ENCODE data around the gene HOXA11. TPM values are rescaled to one million over a fixed set of nuclear protein-coding genes. Genes with fewer than 3 reads are reported as not detected.

Gene HOXA11
- total RNA-seq, 4 donors from 2014 or later = 0.34 to 1.2 (median 0.95) TPM; not detected in 1

DNA sequence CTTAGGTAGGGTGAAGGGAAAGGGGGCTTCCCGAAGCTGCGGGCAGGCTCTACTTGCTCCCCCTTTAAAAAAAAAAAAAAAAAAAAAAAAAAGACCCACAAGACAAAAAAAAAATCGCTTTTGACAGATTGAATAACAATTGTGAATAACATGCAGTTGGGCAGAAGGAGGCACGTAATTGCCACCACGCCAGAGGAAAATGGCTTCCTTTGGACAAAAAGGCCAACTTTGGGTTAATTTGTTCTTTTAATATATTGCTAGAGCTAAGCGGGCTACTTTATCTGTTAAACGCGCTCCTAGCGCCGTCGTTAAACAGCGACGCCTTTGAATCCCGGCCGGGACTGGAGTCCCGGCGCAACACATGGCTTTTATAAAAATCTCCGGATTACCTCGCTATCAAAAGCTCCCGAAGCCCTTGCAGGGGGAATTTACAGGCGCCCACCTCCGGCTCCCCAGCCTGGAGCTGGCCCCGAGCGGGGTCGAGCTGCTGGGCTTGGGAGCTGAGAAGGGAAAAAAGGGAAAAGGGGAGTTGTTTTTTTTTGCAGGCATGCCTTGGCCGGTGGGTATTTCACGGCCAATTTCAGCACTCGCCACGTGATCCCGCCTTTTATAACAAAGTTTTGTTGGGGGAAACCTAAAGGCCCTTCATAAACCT lies 1.2 kb downstream of the HOXA11 start:
- Histone ChIP-seq H3K4me1 (peaks cover 60% of the 10 kb centered on the region), H3K27ac (peak overlapping the region; percentile 76), H3K4me3 (peak overlapping the region; percentile 66), H3K27me3 (peaks cover 88% of the 10 kb centered on the region), H3K36me3 (no peaks in the 10 kb centered on the region), H3K9me3 (no peaks in the 10 kb centered on the region)
- peak; percentile 55 to 67 for DNase-seq (ENCODE audit: low spot score in 2 of 2)
- 3% methylated on average over 30 of the region's 30 CpGs for WGBS
- TF ChIP-seq EP300 (IDR thresholded peaks at IDR 0.05) = no peak
- no peak for TF ChIP-seq POLR2AphosphoS5 (IDR thresholded peaks at IDR 0.05)
- TF ChIP-seq, protein P1, sequence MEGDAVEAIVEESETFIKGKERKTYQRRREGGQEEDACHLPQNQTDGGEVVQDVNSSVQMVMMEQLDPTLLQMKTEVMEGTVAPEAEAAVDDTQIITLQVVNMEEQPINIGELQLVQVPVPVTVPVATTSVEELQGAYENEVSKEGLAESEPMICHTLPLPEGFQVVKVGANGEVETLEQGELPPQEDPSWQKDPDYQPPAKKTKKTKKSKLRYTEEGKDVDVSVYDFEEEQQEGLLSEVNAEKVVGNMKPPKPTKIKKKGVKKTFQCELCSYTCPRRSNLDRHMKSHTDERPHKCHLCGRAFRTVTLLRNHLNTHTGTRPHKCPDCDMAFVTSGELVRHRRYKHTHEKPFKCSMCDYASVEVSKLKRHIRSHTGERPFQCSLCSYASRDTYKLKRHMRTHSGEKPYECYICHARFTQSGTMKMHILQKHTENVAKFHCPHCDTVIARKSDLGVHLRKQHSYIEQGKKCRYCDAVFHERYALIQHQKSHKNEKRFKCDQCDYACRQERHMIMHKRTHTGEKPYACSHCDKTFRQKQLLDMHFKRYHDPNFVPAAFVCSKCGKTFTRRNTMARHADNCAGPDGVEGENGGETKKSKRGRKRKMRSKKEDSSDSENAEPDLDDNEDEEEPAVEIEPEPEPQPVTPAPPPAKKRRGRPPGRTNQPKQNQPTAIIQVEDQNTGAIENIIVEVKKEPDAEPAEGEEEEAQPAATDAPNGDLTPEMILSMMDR (IDR thresholded peaks at IDR 0.05) = no peak
- no peak for TF ChIP-seq POLR2A (IDR thresholded peaks at IDR 0.05)

DNA sequence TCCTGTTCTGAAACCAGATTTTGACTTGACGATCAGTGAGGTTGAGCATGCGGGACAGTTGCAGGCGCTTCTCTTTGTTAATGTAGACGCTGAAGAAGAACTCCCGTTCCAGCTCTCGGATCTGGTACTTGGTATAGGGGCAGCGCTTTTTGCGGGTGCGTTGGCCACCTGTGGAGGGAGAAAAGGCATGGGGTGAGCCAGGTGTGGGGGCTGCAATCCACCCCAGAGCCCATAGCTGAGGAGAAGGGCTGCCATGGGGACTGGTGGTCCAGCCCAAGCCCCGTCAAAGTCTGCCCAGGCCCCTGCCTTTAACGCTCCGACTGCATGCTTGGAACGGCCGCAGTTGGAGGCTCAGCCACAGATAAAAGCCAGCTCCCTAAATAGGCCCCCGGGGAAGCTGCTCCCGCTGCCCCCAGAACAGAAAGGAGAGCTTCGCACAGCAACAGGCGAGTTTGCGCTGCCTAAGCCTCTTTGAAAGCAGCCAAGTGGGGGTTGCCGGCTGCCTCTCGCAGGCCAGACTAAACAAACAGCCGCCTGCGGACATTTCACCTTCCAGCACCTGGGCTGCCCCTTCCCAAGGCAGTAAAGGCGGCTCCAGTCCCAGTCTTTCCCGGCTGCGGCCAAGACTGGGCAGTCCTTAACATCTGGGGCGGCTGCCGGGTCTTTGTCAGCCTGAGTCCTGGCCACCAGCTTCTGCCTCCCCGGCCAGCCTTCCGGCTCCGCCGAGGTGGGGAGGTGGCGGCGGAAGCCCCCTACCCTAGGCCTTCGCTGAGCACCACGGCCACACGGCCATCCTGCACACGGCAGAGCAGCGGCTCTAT lies 2.0 kb downstream of the HOXA11 start:
- Histone ChIP-seq H3K4me3 (peak overlapping the region; percentile 66), H3K9me3 (no peaks in the 10 kb centered on the region), H3K4me1 (peaks cover 53% of the 10 kb centered on the region), H3K27me3 (peaks cover 80% of the 10 kb centered on the region), H3K27ac (no peak overlapping the region), H3K36me3 (no peaks in the 10 kb centered on the region)
- WGBS = 29% methylated on average over 29 of the region's 39 CpGs
- DNase-seq (ENCODE audit: low spot score in 2 of 2) = peak; percentile 64 to 78
- no peak for TF ChIP-seq POLR2AphosphoS5 (IDR thresholded peaks at IDR 0.05)
- TF ChIP-seq EP300 (IDR thresholded peaks at IDR 0.05) = no peak
- TF ChIP-seq, protein P1 (IDR thresholded peaks at IDR 0.05) = no peak
- TF ChIP-seq POLR2A (IDR thresholded peaks at IDR 0.05) = no peak

DNA sequence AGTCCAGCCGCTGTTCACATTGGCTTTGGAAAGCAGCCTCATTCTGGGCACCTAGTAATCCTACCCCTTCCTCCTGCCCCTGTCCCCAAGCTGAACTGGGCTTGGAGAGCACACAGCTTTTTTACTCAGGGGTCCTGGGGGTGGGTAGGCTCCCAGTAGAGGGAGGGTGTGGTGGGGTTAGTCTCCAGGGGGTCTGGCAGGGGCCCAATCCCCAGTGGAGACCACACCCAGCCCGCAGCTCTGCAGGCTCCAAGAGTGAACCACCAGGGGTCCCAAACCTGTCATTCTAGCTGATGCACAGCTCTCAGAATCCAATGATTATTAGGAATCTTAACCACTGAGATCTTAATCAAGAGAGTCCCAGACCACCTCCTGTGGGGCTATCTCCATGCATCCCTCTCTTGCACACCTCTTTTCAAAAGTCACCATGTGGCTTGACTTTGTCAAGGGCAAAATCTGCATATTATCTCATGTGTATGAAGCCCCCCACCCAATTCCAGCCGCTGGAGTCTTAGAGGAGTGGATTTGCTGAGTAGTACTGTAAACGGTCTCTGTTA lies 2.7 kb downstream of the HOXA11 start:
- Histone ChIP-seq H3K4me1 (peaks cover 47% of the 10 kb centered on the region), H3K27me3 (peaks cover 73% of the 10 kb centered on the region), H3K36me3 (no peaks in the 10 kb centered on the region), H3K9me3 (no peaks in the 10 kb centered on the region), H3K4me3 (no peak overlapping the region), H3K27ac (no peak overlapping the region)
- TF ChIP-seq POLR2A (IDR thresholded peaks at IDR 0.05) = no peak
- TF ChIP-seq, protein P1 (IDR thresholded peaks at IDR 0.05) = no peak
- no peak for TF ChIP-seq POLR2AphosphoS5 (IDR thresholded peaks at IDR 0.05)
- no peak for TF ChIP-seq EP300 (IDR thresholded peaks at IDR 0.05)
- DNase-seq (ENCODE audit: low spot score in 2 of 2) = peak; percentile 56 to 73
- 74% methylated on average over 3 of the region's 4 CpGs for WGBS

DNA sequence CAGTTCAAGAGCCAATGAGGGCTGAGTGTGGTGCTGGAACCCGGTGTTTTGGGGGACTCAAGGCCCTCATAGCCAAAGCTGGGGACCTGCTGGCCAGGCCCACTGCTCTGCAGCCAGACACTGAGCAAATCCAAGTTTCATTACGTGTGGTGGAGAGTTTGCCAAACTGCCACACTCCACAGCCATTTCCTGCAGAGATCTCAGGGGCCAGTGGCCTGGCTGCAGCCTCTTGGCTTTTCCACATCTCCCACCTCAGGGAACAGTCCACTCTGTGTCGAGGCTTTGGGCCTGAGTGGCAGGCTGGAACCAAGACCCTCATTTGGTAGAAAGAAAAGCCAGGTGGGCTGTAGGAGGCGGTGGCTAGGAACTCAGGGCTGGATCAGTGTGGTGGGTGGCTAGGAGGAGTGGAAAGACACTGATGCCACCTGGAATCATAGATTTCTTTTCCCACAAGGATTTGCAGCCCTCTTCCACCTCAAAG lies 3.2 kb downstream of the HOXA11 start:
- Histone ChIP-seq H3K4me3 (no peak overlapping the region), H3K36me3 (no peaks in the 10 kb centered on the region), H3K27me3 (peaks cover 70% of the 10 kb centered on the region), H3K27ac (no peak overlapping the region), H3K4me1 (peaks cover 49% of the 10 kb centered on the region), H3K9me3 (no peaks in the 10 kb centered on the region)
- DNase-seq (ENCODE audit: low spot score in 2 of 2) = peak; percentile 49 to 72
- no peak for TF ChIP-seq EP300 (IDR thresholded peaks at IDR 0.05)
- TF ChIP-seq POLR2AphosphoS5 (IDR thresholded peaks at IDR 0.05) = no peak
- no peak for TF ChIP-seq POLR2A (IDR thresholded peaks at IDR 0.05)
- TF ChIP-seq, protein P1 (IDR thresholded peaks at IDR 0.05) = no peak
- 82% methylated on average over 4 of the region's 4 CpGs for WGBS
